GM18505 (cell line): ENCODE measurements around the gene TTLL9.
"Not testable (repeated sequence)": the region's sequence is repeated elsewhere in the genome, so short reads cannot be mapped to it uniquely, and the experiment has no call there.

ENCODE experiments used
- ATAC-seq: cut with Tn5 transposase; IDR thresholded peaks from one replicate; pipeline ENCODE4 v1.9.1; 2021; ENCODE audit not compliant: unreplicated experiment
- POLR2A ChIP-seq: IDR thresholded peaks from 4 replicates; pipeline ENCODE4 v1.6.1; 2011; ENCODE audit warnings: borderline replicate concordance; ENCODE audit not compliant: insufficient read depth, insufficient read length; ENCODE audit errors: extremely low read depth

The TTLL9 gene

GRCh38 chr20:31926493-31926892 is 56.1 kb downstream of the TTLL9 start:
- TF ChIP-seq POLR2A: no peak
- ATAC-seq: no peak

- TF ChIP-seq POLR2A: no peak
- ATAC-seq: no peak
Measured at GRCh38 chr20:31927627-31928159, 57.3 kb downstream of the TTLL9 start.

- not testable (repeated sequence) for ATAC-seq
Measured at GRCh38 chr20:31929631-31930030, 59.2 kb downstream of the TTLL9 start.

GRCh38 chr20:31930779-31931178 is 60.3 kb downstream of the TTLL9 start:
- no peak for ATAC-seq
- TF ChIP-seq POLR2A: no peak

GRCh38 chr20:31933698-31934097 is 63.3 kb downstream of the TTLL9 start:
- ATAC-seq: no peak
- no peak for TF ChIP-seq POLR2A

GRCh38 chr20:31934491-31934890 is 64.1 kb downstream of the TTLL9 start:
- no peak for TF ChIP-seq POLR2A
- no peak for ATAC-seq

GRCh38 chr20:31934968-31935764 is 64.7 kb downstream of the TTLL9 start:
- no peak for ATAC-seq

GRCh38 chr20:31936420-31936819 is 66.0 kb downstream of the TTLL9 start:
- no peak for ATAC-seq
- no peak for TF ChIP-seq POLR2A

More at GRCh38 chr20:31934968-31935764, 64.7 kb downstream of the TTLL9 start:
- no peak for TF ChIP-seq POLR2A

- TF ChIP-seq POLR2A: no peak
- no peak for ATAC-seq
Measured at GRCh38 chr20:31937820-31938219, 67.4 kb downstream of the TTLL9 start.

- ATAC-seq: no peak
Measured at GRCh38 chr20:31939661-31940060, 69.2 kb downstream of the TTLL9 start.

GRCh38 chr20:31943052-31943471 is 72.6 kb downstream of the TTLL9 start:
- no peak for ATAC-seq
- TF ChIP-seq POLR2A: no peak

More at GRCh38 chr20:31939661-31940060, 69.2 kb downstream of the TTLL9 start:
- no peak for TF ChIP-seq POLR2A

GRCh38 chr20:31945319-31945718 is 74.9 kb downstream of the TTLL9 start:
- no peak for TF ChIP-seq POLR2A
- ATAC-seq: no peak

- TF ChIP-seq POLR2A: no peak
- ATAC-seq: no peak
Measured at GRCh38 chr20:31945785-31946184, 75.4 kb downstream of the TTLL9 start.

- no peak for TF ChIP-seq POLR2A
- no peak for ATAC-seq
Measured at GRCh38 chr20:31948008-31948407, 77.6 kb downstream of the TTLL9 start.

- no peak for ATAC-seq
Measured at GRCh38 chr20:31949877-31950646, 79.6 kb downstream of the TTLL9 start.

GRCh38 chr20:31951203-31951529 is 80.7 kb downstream of the TTLL9 start:
- ATAC-seq: no peak
- no peak for TF ChIP-seq POLR2A

More at GRCh38 chr20:31949877-31950646, 79.6 kb downstream of the TTLL9 start:
- no peak for TF ChIP-seq POLR2A
